Effector CD8-positive, alpha-beta T cell (primary cell): ENCODE data around the gene DLL4.

Source experiments
- DNase-seq: peaks from one replicate; lab custom pipeline; 2025; lab: John Stamatoyannopoulos, UW

DLL4 gene

DNA sequence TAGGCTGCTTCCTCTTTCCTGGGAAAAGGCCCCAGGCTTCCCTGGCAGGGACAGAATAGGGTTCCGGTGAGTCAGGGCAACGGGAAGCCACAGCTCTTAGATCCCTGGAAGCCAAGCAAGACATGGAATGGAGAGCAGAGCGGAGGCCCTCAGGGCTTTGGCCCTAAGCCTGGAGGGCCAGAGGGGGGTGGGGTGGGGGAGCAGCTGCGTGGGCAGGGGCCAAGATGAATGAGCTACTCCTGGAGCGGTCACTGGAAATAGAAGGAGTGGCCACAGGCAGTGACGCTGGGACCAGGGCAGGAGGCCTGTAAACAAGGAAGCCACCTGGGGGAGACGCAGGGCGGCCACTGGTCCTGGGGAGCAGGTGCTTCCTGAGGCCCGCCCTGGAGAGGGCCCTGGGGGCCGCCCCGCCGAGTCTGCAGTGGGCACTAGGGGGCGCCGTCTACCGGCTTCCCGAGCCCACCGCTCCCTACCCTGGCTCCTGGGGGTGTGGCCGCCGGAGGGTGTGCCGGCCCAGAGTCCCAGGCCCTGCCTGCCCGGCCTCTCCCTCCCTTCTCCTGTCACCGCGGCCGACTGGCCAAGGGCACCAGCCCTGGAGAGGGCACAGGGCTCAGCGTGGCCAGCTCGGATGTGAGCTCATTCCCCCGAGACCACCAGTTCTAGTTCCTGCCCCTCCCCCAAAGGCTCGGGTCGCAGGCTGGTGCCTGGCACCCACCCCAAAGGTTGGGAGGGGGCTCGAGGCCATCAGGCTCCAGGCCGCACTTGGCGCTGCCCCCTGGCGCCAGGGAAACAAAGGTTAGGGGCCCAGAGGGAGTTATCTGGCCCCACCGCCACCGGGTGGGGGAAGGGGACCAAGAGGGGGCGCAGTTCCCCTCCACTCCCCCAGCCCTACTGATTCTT, 22.8 kb upstream of the DLL4 start:
- peak; percentile 68 for DNase-seq

DNA sequence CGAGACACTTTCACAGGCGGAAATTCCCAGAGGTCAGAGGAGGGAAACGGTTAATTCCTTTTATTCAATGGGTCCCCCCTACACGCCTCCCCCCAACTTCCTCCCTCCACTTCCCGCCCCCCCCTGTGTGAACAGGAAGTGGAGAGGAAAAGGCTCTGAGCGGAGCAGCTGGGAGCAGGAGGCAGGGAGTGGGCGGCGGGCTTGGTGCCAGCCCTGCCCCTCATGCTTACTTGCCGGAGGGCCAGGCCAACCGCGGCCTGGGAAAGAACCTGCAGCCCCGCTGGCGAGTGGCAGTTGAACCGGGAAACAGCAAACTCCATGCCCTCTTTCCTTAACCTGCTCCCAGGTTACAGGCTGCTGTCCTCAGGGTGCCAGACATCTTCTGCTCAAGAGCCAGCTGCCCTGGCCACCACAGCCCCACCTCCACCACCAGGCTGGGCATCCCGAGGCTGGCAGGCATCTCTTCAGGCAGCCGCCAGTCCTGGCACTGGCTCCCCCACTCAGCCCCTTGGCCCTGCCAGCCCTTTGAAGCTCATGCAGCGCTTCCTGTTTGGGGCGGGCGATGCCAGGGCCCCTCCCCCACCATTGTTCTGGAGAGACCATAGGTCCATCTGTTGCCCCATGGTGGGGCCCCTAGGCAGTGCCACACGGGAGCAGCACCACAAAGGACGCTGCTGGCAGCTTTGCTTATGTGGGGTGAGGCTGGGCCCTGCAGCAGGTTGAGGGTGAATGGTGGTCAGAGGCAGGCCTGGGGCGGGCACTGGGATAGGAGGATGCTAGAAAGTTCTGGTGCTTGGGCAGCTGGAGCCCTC, 21.9 kb upstream of the DLL4 start:
- DNase-seq = peak; percentile 50

DNA sequence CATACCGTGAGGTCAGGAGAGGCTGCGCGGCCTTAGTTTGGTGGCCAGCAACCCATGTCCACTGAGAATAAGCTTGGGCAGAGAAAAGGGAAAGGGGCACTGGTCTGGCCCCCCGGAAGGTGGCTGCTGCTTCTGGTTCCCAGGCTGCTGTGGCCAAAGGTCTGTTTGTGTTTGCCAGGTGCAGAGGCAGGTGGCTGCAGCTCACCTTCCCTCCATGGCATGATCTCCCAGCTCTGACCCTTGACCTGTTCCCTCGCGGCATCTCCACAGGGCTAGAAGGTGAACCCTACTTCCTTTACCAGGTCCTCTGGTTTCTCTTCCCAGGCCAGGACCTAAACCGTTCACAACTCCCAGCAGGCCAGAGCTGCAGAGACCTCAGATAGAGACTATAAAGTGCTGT, 21.0 kb upstream of the DLL4 start:
- no peak for DNase-seq

DNA sequence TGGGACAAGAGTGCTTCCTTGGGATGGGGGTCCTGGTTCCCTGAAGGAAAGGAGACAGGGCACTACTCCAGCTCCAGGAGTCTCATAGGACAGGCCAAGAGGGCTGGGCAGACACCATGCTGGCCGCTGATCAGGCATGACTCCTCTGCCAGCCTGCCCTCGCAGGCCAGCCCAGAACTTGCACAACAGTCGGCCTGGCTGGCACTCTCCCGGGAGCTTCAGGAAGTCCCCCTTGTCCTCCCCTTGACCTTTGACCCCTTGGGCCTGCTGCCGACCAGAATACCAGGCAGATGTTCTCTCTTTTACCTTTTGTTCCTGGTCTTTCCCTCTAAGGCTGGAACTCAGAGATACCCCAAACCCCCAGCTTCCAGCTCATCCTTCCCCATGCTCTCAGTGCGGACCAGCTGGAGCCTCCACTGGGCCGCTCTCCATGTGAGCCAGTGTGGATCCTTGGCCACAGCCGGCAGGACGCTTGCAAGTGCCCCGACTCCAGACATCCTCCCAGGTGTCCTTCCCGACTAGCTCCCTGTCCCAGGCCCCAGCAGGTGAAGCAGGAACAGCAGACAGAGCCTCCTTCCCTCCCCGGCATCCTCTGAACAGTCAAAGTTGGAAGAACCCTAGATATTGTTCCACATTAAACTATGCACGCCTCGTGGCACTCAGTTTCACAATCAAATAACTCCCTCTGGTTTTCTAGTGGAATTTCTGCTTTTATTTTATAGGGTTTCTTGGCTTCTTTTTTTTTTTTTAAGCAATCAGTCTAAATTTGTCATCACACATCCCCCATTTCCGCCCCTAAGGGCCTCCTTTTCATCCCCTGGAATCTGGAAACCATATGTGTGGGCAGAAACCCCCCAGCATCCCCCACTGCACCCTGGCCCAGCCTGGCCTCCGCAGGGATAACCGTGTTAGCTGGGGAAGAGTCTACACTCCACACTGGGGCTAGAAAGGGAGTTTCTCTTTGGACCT, 19.2 kb upstream of the DLL4 start:
- DNase-seq = no peak

DNA sequence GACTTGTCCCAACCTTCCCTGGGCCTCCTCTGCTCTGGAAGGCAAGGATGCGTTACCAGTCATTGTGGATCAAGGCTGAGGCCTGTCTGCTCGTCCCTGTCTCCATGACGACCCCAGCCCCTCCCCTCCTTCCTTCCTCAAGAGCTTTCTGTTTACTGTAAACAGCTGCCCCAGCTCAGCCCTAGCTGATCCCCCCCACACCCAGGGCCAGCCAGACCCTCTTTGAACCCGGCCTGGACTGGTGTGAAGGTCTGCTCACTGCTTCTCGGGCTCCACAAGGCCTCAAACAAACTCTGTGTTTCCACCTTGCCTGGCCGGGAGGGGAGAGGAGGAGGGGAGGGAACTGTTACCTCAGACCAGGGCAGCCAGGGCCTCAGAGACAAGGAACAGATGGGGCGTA, 18.0 kb upstream of the DLL4 start:
- no peak for DNase-seq

DNA sequence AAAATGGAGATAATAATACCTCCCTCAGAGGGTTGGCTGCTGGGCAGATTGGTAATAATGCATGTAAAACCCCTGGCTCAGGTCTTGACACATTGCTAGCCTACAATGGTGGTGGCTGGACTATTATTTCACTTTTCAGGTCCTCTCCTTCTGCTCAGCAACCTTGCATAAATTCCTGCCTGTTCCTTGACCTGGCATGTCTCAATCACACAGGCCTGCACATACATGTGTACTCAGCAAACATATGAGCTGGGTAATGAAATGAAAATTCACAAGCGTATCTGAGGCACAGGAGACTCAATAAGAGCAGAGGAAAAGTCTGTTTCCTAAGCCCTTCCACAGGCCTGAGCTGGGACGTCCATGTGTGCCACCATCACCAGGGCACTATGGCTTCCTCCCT, 17.4 kb upstream of the DLL4 start:
- no peak for DNase-seq

DNA sequence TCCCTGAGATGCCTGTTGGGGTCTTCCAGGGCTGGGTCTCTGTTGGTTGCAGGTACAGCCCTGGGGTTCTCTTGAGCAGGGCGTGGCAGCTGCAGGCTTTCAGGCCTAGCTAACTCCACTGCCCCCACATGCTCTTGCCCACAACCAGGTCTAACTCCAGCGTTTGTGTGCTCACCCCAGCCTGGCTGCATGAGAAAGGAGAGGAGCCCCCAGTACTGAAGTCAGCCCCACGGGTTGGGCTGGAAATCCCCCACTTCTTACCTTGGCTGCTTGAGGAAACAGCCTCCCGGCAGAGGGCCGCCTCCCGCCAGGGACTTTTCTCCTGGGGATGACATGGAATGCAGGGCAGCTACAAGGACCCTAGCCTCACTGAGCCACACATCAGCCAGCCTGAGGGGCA, 16.7 kb upstream of the DLL4 start:
- DNase-seq = no peak

DNA sequence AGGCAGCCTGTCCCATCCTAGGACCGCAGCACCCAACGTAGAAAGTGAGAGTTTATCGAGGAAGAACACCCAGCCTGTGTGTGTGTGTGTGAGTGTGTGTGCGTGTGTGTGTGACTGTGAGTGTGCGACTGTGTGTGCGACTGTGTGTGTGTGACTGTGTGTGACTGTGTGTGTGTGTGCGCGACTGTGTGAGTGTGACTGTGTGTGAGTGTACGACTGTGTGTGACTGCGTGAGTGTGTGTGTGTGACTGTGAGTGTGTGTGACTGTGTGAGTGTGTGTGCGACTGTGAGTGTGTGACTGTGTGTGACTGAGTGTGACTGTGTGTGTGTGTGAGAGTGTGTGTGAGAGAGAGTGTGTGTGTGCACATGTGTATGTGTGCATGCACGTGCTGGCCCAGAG, 15.1 kb upstream of the DLL4 start:
- DNase-seq = no peak

DNA sequence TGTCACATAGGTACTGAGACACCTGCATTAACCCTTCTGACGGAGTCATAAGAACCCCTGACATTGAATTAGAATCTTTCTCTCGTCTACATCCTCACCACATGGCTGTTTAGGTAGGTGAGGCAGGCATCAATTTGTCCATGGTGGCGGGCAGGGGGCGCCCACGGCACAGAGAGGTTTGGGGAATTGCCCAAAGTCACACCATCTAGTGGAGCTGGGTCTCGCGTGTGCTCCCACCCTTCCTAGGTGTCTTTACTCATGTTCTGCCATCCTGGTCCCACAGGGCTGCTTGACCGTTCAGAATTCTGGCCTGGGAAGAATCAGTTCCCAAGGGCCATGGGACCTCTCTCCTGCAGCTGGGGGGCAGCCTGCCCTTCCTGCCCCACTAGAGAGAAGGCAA, 14.7 kb upstream of the DLL4 start:
- no peak for DNase-seq

DNA sequence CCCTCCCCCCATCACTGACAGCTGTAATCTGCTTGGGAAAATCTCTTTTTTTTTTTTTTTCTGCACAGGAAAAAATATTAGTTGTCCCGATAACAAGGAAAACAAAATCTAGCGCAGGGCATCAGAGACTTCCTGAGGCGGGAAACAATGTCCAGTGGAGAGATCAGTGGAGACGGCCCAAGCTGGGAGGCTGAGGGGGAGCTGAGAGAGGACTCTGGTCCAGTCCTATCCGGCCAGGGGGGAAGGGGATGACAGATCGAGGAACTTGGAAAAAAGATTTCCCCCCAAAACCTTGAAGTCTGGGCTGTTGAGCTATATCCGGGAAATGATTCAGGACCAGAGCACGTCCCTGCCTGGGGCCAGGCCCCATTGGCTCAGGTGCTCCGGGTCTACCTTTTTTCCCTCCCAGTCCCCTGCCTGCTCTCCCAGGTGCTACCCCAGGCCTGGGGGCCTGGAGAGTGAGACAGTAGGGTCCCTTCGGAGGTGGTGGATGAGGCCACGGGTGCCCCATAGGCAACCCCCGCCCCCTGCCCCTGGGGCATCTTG, 14.0 kb upstream of the DLL4 start:
- DNase-seq = no peak

DNA sequence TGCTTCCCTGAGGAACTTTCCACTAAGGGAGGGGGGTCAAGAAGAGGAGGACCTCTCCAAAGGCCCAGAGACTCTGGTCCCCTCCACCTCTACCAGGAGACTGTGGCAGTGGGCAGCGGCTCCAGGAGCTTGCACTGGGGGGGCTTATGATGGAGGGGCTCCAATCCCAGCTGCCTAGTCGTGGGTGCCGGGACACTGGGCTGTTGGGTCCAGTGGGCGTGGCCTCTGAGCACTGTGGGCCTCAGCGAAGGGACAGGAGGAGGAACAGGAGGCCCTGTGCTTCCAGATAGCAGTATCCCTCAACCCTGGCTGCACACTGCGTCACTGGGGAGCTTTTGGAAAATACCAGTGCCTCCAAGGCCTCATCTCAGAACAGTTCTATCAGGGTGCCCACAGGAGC, 13.5 kb upstream of the DLL4 start:
- no peak for DNase-seq

DNA sequence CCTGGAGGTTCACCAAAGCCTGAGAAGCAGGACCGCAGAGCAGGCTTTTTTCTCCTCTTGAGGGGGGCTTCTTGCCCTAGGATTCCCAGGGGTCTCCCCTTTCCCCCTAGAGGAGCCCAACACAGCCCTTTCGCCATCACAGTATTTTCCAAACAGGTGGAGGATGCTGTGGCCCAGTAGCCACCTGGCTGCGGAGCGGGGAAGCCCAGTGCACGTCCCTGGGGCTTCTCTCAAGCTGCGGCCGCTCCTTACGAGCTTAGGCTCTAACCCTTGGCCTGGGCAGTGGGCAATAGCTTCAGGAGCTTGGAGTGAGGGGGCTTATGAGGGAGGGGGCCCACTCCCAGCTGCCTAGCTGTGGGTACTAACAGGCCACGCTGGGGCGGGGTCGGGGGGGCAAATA, 11.6 kb upstream of the DLL4 start:
- no peak for DNase-seq

DNA sequence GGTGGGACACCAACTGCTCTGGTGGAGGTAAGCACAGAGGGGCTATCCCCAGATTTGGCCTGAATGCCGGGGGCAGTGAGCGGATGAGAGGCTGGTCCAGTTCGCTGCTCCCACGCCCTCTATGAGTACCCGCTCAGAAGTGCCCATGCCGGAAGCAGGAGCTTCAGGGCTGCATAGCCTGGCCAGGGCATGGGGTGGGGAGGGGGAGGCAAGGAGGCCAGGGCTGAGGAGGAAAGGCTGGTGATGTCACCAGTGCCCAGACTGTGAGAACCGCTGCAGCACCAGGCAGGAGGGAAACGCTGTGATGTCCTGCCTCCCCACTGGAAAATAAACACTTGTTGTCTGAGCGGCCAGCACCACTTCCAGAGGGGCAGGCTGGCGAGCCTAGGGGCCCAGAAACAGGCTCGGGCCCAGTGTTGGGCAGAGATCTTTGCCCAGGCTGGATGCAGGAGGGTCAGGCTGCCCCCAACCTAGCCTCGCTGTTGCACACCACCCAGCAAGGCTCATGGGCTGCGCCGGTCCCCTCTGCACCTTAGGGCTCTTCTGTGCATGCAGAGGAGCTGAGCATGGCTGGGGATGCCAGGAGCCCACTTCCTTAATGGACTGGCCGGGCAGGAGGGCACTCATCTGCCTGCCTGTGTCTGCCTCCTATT, 10.9 kb upstream of the DLL4 start:
- DNase-seq = no peak

DNA sequence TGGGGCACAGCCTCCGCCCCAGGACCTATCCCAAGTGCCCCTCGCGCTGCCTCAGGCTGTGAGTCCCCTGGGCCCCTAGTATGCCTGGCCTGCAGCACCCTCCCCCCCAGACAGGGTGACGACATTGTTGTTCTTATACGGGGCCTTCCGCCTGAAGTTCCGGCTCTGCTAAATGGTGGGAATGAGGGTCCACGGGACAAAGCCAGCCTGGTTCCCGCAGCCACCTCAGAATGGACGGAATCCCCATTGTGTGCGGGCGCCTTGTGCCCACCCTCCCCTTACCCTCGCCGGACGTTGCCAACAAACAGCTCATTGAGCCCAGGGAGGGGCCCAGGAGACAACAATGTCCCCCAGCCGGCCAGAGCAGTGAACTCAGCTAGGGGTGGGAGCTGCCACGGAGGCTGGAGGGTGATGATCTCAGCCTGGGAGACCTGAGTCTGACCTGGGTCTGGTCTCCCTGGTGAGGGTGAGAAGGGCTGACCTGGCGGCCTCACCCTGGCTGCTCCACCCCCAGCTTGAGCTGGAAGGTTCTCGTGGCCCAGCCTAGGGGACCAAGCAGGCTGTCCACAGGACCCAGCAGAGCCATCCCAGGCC, 10.2 kb upstream of the DLL4 start:
- DNase-seq = no peak

DNA sequence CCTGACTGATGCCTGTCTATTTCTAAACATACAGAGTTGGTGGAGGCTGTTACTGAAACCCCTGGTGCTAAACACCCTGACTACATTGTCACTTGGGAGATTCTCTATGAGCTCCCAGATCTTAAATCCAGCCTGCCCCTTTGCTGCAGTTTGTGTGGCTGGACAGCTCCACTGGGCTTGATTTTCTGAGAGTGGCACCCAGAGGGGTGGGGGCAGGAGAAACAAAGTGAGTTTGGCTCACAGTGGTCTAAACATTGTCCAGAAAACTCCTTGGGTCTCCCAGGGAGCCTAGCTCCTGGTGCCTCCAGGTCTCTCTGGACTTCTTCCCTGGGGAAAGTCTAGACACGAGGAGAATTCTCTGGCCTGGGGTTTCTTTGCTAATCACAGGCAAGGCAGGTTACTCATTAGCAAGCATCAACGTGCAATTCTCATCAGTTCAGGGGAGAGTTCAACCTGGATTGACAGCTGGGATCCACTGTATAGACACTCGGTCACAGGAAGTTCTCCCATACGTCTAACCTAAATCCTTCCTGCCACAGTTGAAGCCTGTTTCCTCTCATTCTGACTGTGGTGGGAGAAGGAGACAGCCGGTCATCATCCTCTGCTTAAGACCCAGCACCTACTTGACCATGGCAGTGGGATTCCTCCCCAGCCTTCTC, 7.1 kb upstream of the DLL4 start:
- no peak for DNase-seq

DNA sequence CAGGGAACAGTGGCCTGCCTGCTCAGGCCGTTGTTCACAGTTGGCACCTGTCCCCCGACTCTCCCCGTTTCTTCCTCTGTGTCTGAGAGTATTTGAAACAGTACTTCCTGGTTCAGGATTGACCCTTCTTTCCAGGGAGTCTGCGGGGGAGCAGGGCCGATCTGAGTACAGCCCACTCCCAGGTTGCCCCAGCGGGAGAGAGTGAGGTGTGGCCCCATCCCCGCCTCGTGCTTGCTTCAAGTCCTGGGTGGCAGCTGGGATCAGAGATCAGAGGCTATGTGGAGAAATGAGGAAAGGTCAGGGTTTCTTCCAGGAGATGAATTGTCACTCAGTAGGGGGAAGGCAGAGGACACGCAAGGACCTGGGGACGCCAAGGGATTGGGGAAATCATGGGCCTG, 6.5 kb upstream of the DLL4 start:
- no peak for DNase-seq

DNA sequence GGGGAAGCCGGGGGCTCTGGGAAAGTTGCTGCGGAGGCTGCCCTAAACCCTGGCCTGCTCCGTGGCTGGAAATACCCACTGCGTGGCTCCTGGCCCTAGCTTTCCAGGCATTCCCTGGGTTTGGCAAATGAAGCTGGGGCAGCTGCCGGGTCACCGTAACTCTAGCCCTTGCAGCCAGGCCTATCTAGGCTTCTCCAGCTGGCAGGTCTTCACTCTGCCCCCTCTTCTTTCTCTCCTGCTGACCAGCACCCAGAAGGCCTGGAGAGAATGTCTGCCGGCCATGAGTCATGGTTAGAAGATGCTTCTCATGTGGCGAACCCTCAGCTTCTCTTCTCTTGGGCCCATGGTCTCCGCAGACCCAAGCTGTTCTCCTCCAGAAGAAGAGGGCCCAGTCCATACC, 5.6 kb upstream of the DLL4 start:
- no peak for DNase-seq

DNA sequence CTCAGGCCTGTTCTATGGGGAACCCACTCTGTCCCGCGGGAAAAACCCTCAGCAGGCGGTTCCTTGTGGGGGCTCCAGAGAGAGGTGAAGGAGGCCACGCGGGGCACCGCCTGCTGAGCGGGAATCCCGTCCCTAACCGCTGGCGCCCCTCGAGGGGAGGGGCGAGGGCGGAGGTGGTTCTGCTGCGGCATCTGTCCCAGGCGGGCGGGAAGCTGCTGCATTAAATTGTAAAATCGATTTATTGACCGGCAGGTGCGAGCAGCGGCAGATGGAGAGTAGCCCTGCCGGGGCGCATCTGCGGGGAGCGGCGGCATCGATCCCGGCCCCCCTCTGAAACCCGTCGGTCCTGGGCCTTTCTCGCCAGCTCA, 3.7 kb upstream of the DLL4 start:
- no peak for DNase-seq

DNA sequence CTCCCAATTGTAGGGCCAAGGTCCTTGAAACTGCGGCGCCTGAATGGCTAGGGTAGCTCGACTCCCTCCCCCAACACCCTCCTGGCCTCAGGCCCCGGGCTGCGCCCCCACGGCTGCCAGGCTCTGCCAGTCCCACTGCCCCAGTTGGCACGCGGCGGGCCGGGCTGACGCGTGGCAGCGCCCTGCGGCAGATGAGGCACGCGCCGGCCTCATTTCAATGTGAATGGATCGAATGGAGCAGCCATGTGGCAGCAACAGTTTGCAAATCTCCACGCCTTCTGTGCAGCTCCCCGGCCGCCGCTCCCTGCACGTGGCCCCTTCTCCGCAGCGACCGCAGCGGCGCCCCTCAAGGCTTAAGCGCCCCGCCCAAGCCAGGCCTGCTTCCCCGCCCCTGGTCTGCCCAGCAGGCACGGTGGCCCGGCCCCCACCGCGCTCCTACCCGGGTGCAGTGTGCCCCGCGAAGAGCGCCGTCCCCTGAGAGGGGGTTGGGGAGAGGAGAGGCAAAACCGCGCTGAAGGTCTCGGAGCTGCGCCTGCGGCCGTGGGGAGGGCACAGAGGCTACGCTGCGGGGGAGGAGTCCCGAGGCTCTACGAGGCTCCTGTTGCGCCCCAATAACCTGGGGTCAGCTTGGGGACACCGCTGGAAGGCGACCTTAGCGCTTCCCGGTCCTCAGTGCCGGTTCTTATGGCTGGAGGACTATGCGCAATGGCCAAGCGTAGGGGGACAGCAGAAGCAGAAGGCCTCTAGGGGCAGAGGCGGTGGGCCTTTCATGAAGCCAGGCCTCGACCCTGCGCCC, 3.1 kb upstream of the DLL4 start:
- no peak for DNase-seq
